ENCODE results near the gene NUDT4. TPM values are rescaled to one million over a fixed set of nuclear protein-coding genes. Genes with fewer than 3 reads are reported as not detected.
"Not testable (repeated sequence)": the region's sequence is repeated elsewhere in the genome, so short reads cannot be mapped to it uniquely, and the experiment has no call there.

NUDT4 gene
- polyA plus RNA-seq, 3 donors = 20.7 to 43.8 (median 35.6) TPM

DNA sequence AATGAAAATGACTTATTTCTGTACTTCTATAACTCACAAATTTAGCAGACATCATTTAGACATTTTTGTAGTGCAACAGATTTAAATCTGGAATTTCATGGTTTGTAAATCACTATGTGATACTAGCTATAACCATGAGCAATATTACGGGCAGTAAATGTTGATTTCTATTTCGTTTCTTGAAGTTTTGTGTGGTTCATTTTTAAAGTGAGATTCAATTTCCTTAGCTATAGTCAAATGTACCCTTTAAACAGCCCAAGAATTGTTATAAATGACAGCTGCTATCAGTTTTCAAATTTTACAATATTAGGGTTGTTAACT is 30.2 kb downstream of the NUDT4 start:
- no CpG with 5 or more reads among the region's 2 CpGs for WGBS (ENCODE audit: insufficient coverage)
- no peak overlapping the region for H3K4me3 Mint-ChIP-seq
- DNase-seq = no peak
- Histone ChIP-seq H3K4me2 (replicated peaks; ENCODE audit: extremely low read depth, low read length, poor library complexity, severe bottlenecking) (no peak overlapping the region), H3K9me3 (replicated peaks in 1 of 2; ENCODE audit: control insufficient read depth in 1 of 2, insufficient read depth in 1 of 2, low read length in 2 of 2) (no peaks in the 10 kb centered on the region), H3K4me3 (replicated peaks in 1 of 3; ENCODE audit: low read depth in 2 of 3, low read length in 3 of 3) (no peak overlapping the region), H2AFZ (ENCODE audit: insufficient read depth, low read depth, low read length, poor library complexity, severe bottlenecking) (no peak overlapping the region), H3K36me3 (replicated peaks in 1 of 2; ENCODE audit: control insufficient read depth in 1 of 2, insufficient read depth in 2 of 2, low read length in 2 of 2) (peaks cover 16 to 71% of the 10 kb centered on the region in 2 donors), H3K4me1 (ENCODE audit: control insufficient read depth in 1 of 2, insufficient read depth in 2 of 2, low read length in 2 of 2) (peaks cover 2% of the 10 kb centered on the region in 2 donors), H4K20me1 (ENCODE audit: insufficient read depth, low read length) (peaks cover 22% of the 10 kb centered on the region), H3K79me2 (ENCODE audit: insufficient read depth, low read length) (peaks cover 25% of the 10 kb centered on the region), H3K9ac (ENCODE audit: insufficient read depth, low read length, poor library complexity, severe bottlenecking) (no peak overlapping the region), H3K27ac (ENCODE audit: low read depth in 1 of 2, low read length in 2 of 2) (no peak overlapping the region), H3K27me3 (ENCODE audit: control insufficient read depth in 2 of 2, insufficient read depth in 2 of 2, low read length in 2 of 2) (no peaks in the 10 kb centered on the region)
- H3K36me3 Mint-ChIP-seq = peaks cover 46 to 53% of the 10 kb centered on the region in 2 donors
- TF ChIP-seq CTCF (IDR thresholded peaks at IDR 0.05) = no peak
- H3K27me3 Mint-ChIP-seq (ENCODE audit: low read depth in 3 of 3) = no peaks in the 10 kb centered on the region
- intact Hi-C loops (cut with micrococcal nuclease) = no loop called here
- H3K4me1 Mint-ChIP-seq = peaks cover 9% of the 10 kb centered on the region
- H3K27ac Mint-ChIP-seq = no peak overlapping the region
- H3K9me3 Mint-ChIP-seq = no peaks in the 10 kb centered on the region

GRCh38 chr12:93408813-93409212 is 31.1 kb downstream of the NUDT4 start:
- TF ChIP-seq CTCF (IDR thresholded peaks at IDR 0.05) = no peak
- Histone ChIP-seq H3K9ac (ENCODE audit: insufficient read depth, low read length, poor library complexity, severe bottlenecking) (no peak overlapping the region), H2AFZ (ENCODE audit: insufficient read depth, low read depth, low read length, poor library complexity, severe bottlenecking) (no peak overlapping the region), H3K9me3 (replicated peaks in 1 of 2; ENCODE audit: control insufficient read depth in 1 of 2, insufficient read depth in 1 of 2, low read length in 2 of 2) (no peaks in the 10 kb centered on the region), H3K27me3 (ENCODE audit: control insufficient read depth in 2 of 2, insufficient read depth in 2 of 2, low read length in 2 of 2) (no peaks in the 10 kb centered on the region), H3K4me3 (replicated peaks in 1 of 3; ENCODE audit: low read depth in 2 of 3, low read length in 3 of 3) (no peak overlapping the region), H4K20me1 (ENCODE audit: insufficient read depth, low read length) (peaks cover 31% of the 10 kb centered on the region), H3K27ac (ENCODE audit: low read depth in 1 of 2, low read length in 2 of 2) (no peak overlapping the region), H3K4me2 (replicated peaks; ENCODE audit: extremely low read depth, low read length, poor library complexity, severe bottlenecking) (no peak overlapping the region), H3K79me2 (ENCODE audit: insufficient read depth, low read length) (peaks cover 34% of the 10 kb centered on the region), H3K4me1 (ENCODE audit: control insufficient read depth in 1 of 2, insufficient read depth in 2 of 2, low read length in 2 of 2) (peaks cover 11% of the 10 kb centered on the region in 2 donors), H3K36me3 (replicated peaks in 1 of 2; ENCODE audit: control insufficient read depth in 1 of 2, insufficient read depth in 2 of 2, low read length in 2 of 2) (peaks cover 16 to 63% of the 10 kb centered on the region in 2 donors)
- DNase-seq = no peak
- Mint-ChIP-seq H3K4me3 (no peak overlapping the region), H3K27me3 (ENCODE audit: low read depth in 3 of 3) (no peaks in the 10 kb centered on the region), H3K9me3 (no peaks in the 10 kb centered on the region), H3K4me1 (peaks cover 18% of the 10 kb centered on the region), H3K36me3 (peaks cover 43 to 44% of the 10 kb centered on the region in 2 donors), H3K27ac (peak overlapping the region in 1 of 7 donors; percentile 19)
- intact Hi-C loops (cut with micrococcal nuclease) = no loop called here

DNA sequence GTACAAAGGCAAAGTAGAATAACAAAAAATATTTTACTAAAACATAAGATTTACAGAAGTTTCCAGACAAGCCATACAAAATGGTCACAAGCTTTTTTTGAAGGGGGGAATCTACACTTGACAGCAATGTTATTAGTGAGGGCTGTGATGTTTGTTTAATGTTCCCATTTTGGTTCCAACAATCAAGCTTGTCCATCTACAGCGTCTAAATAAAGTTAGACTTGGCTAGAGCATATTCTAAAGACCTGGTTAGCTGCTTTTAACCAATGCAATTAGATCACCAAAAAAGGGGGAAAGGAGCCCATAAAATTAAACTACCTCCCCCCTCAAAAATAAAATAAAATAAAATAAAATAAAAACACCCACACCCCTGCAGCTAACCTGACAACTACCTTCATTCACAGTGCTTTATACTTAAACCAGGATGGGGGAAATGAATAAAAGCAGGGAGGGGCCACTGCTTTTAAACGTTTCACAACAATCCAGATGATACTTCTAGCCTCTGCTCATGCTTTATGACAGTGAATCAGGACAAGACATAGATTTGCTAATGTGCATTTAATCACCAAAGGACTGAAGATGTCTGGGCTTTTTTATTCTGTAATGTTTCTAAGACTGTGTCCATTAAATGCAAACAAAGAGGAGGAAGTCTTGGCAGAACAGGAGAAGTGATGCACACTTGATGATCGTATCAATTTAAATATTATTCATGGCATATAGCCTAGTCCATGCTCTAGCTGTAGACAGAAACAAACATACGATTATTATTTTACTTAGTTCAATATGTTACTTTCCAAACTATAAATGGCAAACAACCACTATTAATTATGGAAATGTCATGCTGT is 31.8 kb downstream of the NUDT4 start:
- H3K27ac Mint-ChIP-seq; H3K9ac ChIP-seq (ENCODE audit: insufficient read depth, low read length, poor library complexity, severe bottlenecking); DNase-seq; H3K4me3 ChIP-seq (replicated peaks in 1 of 3; ENCODE audit: low read depth in 2 of 3, low read length in 3 of 3); intact Hi-C loops (cut with micrococcal nuclease); H3K27ac ChIP-seq (ENCODE audit: low read depth in 1 of 2, low read length in 2 of 2); H3K27me3 ChIP-seq (ENCODE audit: control insufficient read depth in 2 of 2, insufficient read depth in 2 of 2, low read length in 2 of 2); H3K27me3 Mint-ChIP-seq (ENCODE audit: low read depth in 3 of 3); H3K4me2 ChIP-seq (replicated peaks; ENCODE audit: extremely low read depth, low read length, poor library complexity, severe bottlenecking); H3K4me3 Mint-ChIP-seq; H2AFZ ChIP-seq (ENCODE audit: insufficient read depth, low read depth, low read length, poor library complexity, severe bottlenecking); H3K9me3 ChIP-seq (replicated peaks in 1 of 2; ENCODE audit: control insufficient read depth in 1 of 2, insufficient read depth in 1 of 2, low read length in 2 of 2); H3K9me3 Mint-ChIP-seq: not testable (repeated sequence)
- Mint-ChIP-seq H3K4me1 (peaks cover 22% of the 10 kb centered on the region), H3K36me3 (peaks cover 42 to 45% of the 10 kb centered on the region in 2 donors)
- no CpG with 5 or more reads among the region's 4 CpGs for WGBS (ENCODE audit: insufficient coverage)
- Histone ChIP-seq H4K20me1 (ENCODE audit: insufficient read depth, low read length) (peaks cover 38% of the 10 kb centered on the region), H3K36me3 (replicated peaks in 1 of 2; ENCODE audit: control insufficient read depth in 1 of 2, insufficient read depth in 2 of 2, low read length in 2 of 2) (peaks cover 16 to 55% of the 10 kb centered on the region in 2 donors), H3K79me2 (ENCODE audit: insufficient read depth, low read length) (peaks cover 41% of the 10 kb centered on the region), H3K4me1 (ENCODE audit: control insufficient read depth in 1 of 2, insufficient read depth in 2 of 2, low read length in 2 of 2) (peaks cover 12 to 13% of the 10 kb centered on the region in 2 donors)
